Stimulated activated naive B cell treated with anti-CD40 and anti-IgM and Interleukin-4, amounts not matched to agents 10 μg/mL and 1 μg/mL and 100 μg/mL, for 72 hours (primary cell): ENCODE measurements around the gene MYBPH.

ENCODE experiments used
- ATAC-seq, 2 donors: fragments of 150-1000 bp; cut with Tn5 transposase; replicated peaks; 2 replicates each; pipeline ENCODE4 v1.10.0; 2021; ENCODE audit warnings: moderate library complexity in 1 of 2
- DNase-seq: peaks from one replicate; pipeline ENCODE4 v3.0.0; 2021
- H3K27ac Mint-ChIP-seq: one replicate; pipeline ENCODE4 v1.8.0; 2022; ENCODE audit warnings: mild to moderate bottlenecking, mixed read lengths
- H3K27me3 Mint-ChIP-seq, 2 donors: one replicate each; pipeline ENCODE4 v1.8.0; 2022; ENCODE audit warnings: mixed read lengths in 2 of 2
- H3K36me3 Mint-ChIP-seq, 2 donors: one replicate each; pipeline ENCODE4 v1.8.0; 2022; ENCODE audit warnings: mixed read lengths in 2 of 2, mild to moderate bottlenecking in 1 of 2
- H3K4me1 Mint-ChIP-seq, 2 donors: one replicate each; pipeline ENCODE4 v1.8.0; 2022; ENCODE audit warnings: mixed read lengths in 2 of 2, mild to moderate bottlenecking in 1 of 2
- H3K4me3 Mint-ChIP-seq, 2 donors: one replicate each; pipeline ENCODE4 v1.8.0; 2022; ENCODE audit warnings: mild to moderate bottlenecking in 2 of 2, mixed read lengths in 2 of 2, moderate library complexity in 1 of 2
- H3K9me3 Mint-ChIP-seq, 2 donors: one replicate each; pipeline ENCODE4 v1.8.0; 2022; ENCODE audit warnings: mixed read lengths in 2 of 2, mild to moderate bottlenecking in 1 of 2

The MYBPH gene

DNA sequence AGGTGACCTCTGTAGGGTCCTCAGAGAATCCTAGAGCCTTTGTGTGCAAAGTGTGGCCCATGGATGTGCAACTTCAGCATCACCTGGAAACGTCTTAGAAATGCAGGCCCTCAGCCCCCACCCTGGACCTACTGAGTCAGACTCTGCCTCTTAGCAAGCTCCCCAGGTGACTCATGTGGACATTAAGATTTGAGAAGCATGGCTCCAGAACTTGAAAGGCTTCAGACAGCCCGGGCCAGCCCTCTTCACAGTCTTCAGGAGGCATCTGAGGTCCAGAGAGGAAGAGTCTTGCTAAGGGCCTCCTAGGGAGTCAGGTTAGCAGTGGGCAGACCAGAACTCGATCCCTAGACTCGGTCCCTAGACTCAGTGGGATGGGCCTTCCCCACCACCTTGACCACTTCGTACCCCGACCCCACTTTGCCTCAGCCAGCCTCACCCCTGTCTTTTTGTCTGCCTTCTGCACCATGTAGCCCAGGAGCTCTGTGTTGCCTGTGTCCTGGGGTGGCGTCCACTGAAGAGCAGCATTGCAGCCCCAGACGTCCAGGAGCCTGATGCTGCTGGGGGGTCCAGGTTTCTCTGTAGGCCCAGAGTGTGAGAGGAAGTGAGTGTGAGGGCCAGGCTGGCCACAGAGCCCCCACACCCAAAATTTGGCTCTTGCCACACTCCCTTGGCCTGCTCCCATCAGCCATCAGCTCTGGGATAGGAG lies 4.8 kb downstream of the MYBPH start:
- H3K36me3 Mint-ChIP-seq, result no peaks in the 10 kb centered on the region
- no peak for DNase-seq
- no peak for ATAC-seq
- no peaks in the 10 kb centered on the region for H3K9me3 Mint-ChIP-seq
- H3K27ac Mint-ChIP-seq, result no peak overlapping the region
- peaks cover 19 to 23% of the 10 kb centered on the region in 2 donors for H3K27me3 Mint-ChIP-seq
- H3K4me3 Mint-ChIP-seq, result no peak overlapping the region
- H3K4me1 Mint-ChIP-seq, result peaks cover 29 to 42% of the 10 kb centered on the region in 2 donors

DNA sequence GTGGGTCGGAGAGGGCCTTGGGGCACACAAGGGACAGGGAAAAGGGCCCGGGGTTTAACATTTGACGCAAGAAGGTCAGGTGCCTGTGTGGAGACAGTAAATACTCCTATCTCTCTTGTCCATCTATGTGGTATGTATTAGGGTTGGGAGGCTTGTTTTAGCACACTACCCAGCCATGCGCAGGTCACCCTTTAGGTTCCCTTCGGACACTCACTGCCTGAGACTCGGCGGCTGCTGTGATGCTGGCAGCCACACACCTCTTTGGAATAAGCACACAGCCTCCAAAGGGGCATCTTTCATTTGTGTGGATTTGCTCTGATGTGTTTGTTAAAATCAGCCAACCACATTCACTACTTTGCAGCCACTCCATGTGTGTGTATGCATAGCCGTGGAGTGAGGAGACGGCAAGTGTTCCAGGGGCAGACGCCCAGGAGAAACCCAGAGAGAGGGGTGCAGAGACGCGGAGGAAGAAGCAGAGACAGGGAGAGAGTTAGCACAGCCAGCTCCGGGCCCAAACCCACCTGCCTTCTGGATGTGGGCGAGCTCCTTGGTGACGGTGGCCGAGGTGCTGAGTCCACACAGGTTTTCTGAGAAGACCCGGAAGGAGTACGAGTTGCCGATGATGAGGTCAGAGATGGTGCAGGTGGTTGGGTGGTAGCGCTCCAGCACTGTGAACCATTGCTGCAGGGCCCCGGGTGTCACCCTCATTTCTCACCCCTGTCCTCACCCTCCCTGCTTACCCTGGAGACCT lies 5.7 kb downstream of the MYBPH start:
- ATAC-seq (no peak), DNase-seq (no peak)
- no peaks in the 10 kb centered on the region for H3K36me3 Mint-ChIP-seq
- peaks cover 23 to 33% of the 10 kb centered on the region in 2 donors for H3K4me1 Mint-ChIP-seq
- H3K9me3 Mint-ChIP-seq, result no peaks in the 10 kb centered on the region
- no peak overlapping the region for H3K4me3 Mint-ChIP-seq
- H3K27me3 Mint-ChIP-seq, result peaks cover 19 to 26% of the 10 kb centered on the region in 2 donors
- no peak overlapping the region for H3K27ac Mint-ChIP-seq

GRCh38 chr1:203168991-203169390 lies 6.6 kb downstream of the MYBPH start:
- Mint-ChIP-seq H3K36me3 (no peaks in the 10 kb centered on the region), H3K4me3 (no peak overlapping the region), H3K27ac (no peak overlapping the region), H3K9me3 (no peaks in the 10 kb centered on the region), H3K27me3 (peaks cover 22 to 23% of the 10 kb centered on the region in 2 donors), H3K4me1 (peaks cover 19 to 28% of the 10 kb centered on the region in 2 donors)
- no peak for ATAC-seq
- DNase-seq, result no peak

- ATAC-seq (no peak), DNase-seq (no peak)
- Mint-ChIP-seq H3K9me3 (no peaks in the 10 kb centered on the region), H3K27ac (no peak overlapping the region), H3K36me3 (no peaks in the 10 kb centered on the region), H3K4me3 (no peak overlapping the region), H3K27me3 (peaks cover 15 to 24% of the 10 kb centered on the region in 2 donors), H3K4me1 (peaks cover 12 to 21% of the 10 kb centered on the region in 2 donors)
Measured at GRCh38 chr1:203168256-203168786, 7.3 kb downstream of the MYBPH start.

DNA sequence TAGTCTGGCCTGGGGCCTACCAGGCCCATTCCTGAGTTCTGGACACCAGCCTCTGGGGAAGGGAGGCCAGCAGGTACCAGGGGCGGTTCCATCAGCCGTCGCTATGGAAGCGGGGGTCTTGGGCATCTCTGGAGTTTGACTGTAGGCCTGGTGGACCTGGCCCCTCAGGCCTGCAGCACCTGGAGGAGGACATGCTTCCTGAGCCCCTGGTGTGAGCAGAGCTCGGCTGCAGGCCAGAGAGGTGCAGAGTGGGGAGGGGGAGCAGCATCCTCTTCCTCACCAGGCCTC lies 7.8 kb downstream of the MYBPH start:
- Mint-ChIP-seq H3K27ac (no peak overlapping the region), H3K27me3 (peaks cover 15 to 29% of the 10 kb centered on the region in 2 donors), H3K4me3 (no peak overlapping the region), H3K9me3 (no peaks in the 10 kb centered on the region), H3K4me1 (peaks cover 11 to 18% of the 10 kb centered on the region in 2 donors), H3K36me3 (no peaks in the 10 kb centered on the region)
- no peak for ATAC-seq
- no peak for DNase-seq

- no peaks in the 10 kb centered on the region for H3K36me3 Mint-ChIP-seq
Measured at GRCh38 chr1:203167026-203167912, 8.4 kb downstream of the MYBPH start.

GRCh38 chr1:203166192-203166940 lies 9.3 kb downstream of the MYBPH start:
- Mint-ChIP-seq H3K9me3 (no peaks in the 10 kb centered on the region), H3K27ac (no peak overlapping the region), H3K27me3 (peaks cover 15 to 32% of the 10 kb centered on the region in 2 donors), H3K36me3 (no peaks in the 10 kb centered on the region), H3K4me3 (no peak overlapping the region), H3K4me1 (peaks cover 5 to 13% of the 10 kb centered on the region in 2 donors)
- DNase-seq, result no peak
- ATAC-seq, result peak; percentile 73 to 74

More at GRCh38 chr1:203167026-203167912, 8.4 kb downstream of the MYBPH start:
- Mint-ChIP-seq H3K4me1 (peaks cover 5 to 13% of the 10 kb centered on the region in 2 donors), H3K27ac (no peak overlapping the region), H3K9me3 (no peaks in the 10 kb centered on the region), H3K4me3 (no peak overlapping the region), H3K27me3 (peaks cover 15 to 32% of the 10 kb centered on the region in 2 donors)
- DNase-seq (no peak), ATAC-seq (peak in 1 of 2 donors; percentile 24)

DNA sequence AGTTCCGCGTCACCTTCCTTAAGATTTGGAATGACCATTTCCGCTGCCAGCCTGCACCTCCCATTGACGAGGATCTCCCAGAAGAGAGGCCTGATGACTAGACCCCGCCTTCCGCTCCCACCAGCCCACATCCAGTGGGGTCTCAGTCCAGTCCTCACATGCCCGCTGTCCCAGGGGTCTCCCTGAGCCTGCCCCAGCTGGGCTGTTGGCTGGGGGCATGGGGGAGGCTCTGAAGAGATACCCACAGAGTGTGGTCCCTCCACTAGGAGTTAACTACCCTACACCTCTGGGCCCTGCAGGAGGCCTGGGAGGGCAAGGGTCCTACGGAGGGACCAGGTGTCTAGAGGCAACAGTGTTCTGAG lies 9.8 kb downstream of the MYBPH start:
- Mint-ChIP-seq H3K4me3 (no peak overlapping the region), H3K27me3 (peaks cover 15 to 32% of the 10 kb centered on the region in 2 donors), H3K36me3 (no peaks in the 10 kb centered on the region), H3K27ac (no peak overlapping the region), H3K9me3 (no peaks in the 10 kb centered on the region), H3K4me1 (peaks cover 5 to 13% of the 10 kb centered on the region in 2 donors)
- DNase-seq (no peak), ATAC-seq (no peak)

DNA sequence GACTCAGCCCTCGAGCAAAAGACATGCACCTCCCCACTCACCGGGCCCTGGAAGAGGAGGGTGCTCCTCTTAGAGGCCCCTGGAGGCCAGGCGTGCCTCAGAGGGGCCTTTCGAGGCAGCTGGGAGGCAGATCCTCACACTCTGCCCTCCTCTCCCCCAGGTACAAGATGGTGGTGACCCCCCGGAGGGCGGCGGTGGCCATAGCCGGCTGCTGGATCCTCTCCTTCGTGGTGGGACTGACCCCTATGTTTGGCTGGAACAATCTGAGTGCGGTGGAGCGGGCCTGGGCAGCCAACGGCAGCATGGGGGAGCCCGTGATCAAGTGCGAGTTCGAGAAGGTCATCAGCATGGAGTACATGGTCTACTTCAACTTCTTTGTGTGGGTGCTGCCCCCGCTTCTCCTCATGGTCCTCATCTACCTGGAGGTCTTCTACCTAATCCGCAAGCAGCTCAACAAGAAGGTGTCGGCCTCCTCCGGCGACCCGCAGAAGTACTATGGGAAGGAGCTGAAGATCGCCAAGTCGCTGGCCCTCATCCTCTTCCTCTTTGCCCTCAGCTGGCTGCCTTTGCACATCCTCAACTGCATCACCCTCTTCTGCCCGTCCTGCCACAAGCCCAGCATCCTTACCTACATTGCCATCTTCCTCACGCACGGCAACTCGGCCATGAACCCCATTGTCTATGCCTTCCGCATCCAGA lies 10.4 kb downstream of the MYBPH start:
- no peaks in the 10 kb centered on the region for H3K9me3 Mint-ChIP-seq
- H3K27me3 Mint-ChIP-seq, result peaks cover 15 to 32% of the 10 kb centered on the region in 2 donors
- ATAC-seq (no peak), DNase-seq (no peak)
- no peaks in the 10 kb centered on the region for H3K36me3 Mint-ChIP-seq
- H3K4me1 Mint-ChIP-seq, result peaks cover 5 to 13% of the 10 kb centered on the region in 2 donors
- no peak overlapping the region for H3K27ac Mint-ChIP-seq
- no peak overlapping the region for H3K4me3 Mint-ChIP-seq

DNA sequence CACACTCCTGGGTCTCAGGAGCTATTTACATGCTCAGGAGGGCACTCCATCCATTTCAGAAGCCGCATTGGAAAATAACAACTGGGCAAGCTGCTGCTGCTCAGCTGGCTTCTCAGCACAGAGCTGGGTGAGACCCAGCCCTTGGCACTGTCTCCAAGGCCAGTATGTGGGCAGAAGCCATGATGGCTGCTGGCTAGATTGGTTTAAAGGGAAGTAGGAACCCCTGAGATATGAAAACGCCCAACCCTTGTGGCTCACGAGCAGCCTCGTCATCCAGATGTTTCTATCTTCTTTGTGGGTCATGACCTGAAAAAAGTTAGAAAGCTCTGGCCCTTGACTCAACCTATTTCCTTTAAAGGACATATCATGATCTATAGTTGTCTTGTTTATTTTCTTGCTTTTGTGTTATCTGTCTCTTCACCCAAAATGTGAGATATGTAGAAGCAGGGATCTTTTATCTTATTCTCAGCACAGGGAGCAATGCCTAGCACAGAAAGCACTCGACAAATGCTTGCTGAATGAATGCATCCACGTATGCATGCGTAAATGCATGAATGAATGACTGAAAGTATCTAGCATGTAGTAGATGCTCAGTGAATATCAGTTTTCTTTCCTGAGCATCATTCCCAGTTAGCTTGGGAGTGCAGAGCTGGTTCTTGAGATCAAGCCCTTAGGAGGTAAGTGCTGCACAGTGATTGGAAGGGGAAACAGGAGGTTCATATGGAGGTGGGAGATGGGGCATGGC lies 11.6 kb downstream of the MYBPH start:
- H3K27me3 Mint-ChIP-seq, result peaks cover 15 to 32% of the 10 kb centered on the region in 2 donors
- H3K36me3 Mint-ChIP-seq, result peaks cover 0 to 1% of the 10 kb centered on the region in 2 donors
- DNase-seq, result no peak
- H3K9me3 Mint-ChIP-seq, result peaks cover 2 to 5% of the 10 kb centered on the region in 2 donors
- no peak overlapping the region for H3K27ac Mint-ChIP-seq
- H3K4me3 Mint-ChIP-seq, result no peak overlapping the region
- no peak for ATAC-seq
- peaks cover 5 to 13% of the 10 kb centered on the region in 2 donors for H3K4me1 Mint-ChIP-seq

- peak in 1 of 2 donors; percentile 38 for ATAC-seq
- Mint-ChIP-seq H3K27me3 (peaks cover 15 to 32% of the 10 kb centered on the region in 2 donors), H3K9me3 (peaks cover 4 to 6% of the 10 kb centered on the region in 2 donors), H3K4me1 (peaks cover 3 to 8% of the 10 kb centered on the region in 2 donors), H3K27ac (no peak overlapping the region), H3K36me3 (peaks cover 0 to 1% of the 10 kb centered on the region in 2 donors), H3K4me3 (no peak overlapping the region)
- no peak for DNase-seq
Measured at GRCh38 chr1:203162403-203162802, 13.2 kb downstream of the MYBPH start.

GRCh38 chr1:203161703-203162102 lies 13.9 kb downstream of the MYBPH start:
- DNase-seq, result no peak
- peaks cover 0 to 1% of the 10 kb centered on the region in 2 donors for H3K36me3 Mint-ChIP-seq
- H3K9me3 Mint-ChIP-seq, result peaks cover 4 to 6% of the 10 kb centered on the region in 2 donors
- no peak for ATAC-seq
- no peak overlapping the region for H3K27ac Mint-ChIP-seq
- peaks cover 2 to 3% of the 10 kb centered on the region in 2 donors for H3K4me1 Mint-ChIP-seq
- no peak overlapping the region for H3K4me3 Mint-ChIP-seq
- H3K27me3 Mint-ChIP-seq, result peaks cover 14 to 32% of the 10 kb centered on the region in 2 donors
